HepG2 (cell line): ENCODE results near the gene MBTPS1. TPM values are rescaled to one million over a fixed set of nuclear protein-coding genes. Genes with fewer than 3 reads are reported as not detected.

ENCODE experiments used
- EEA1 ChIP-seq: sonication (generic); formaldehyde crosslinking; IDR thresholded peaks from 2 replicates; pipeline ENCODE4 v1.5.1; 2020; ENCODE audit warnings: mild to moderate bottlenecking, missing genetic modification reagents, borderline replicate concordance
- GATAD1 ChIP-seq: IDR thresholded peaks from 2 replicates; pipeline ENCODE4 v1.6.1; 2016; ENCODE audit warnings: missing genetic modification reagents, missing compliant biosample characterization
- MAFF ChIP-seq: IDR thresholded peaks from 2 replicates; pipeline ENCODE4 v1.6.1; 2011; ENCODE audit warnings: low read depth, low read length, improper control_type of control experiment
- NFE2 ChIP-seq: sonication (generic); formaldehyde crosslinking; IDR thresholded peaks from 2 replicates; pipeline ENCODE4 v1.4.0; 2020; ENCODE audit warnings: missing genetic modification reagents
- PBX3 ChIP-seq: sonication (generic); formaldehyde crosslinking; IDR thresholded peaks from 2 replicates; pipeline ENCODE4 v1.8.1; 2023; ENCODE audit warnings: missing genetic modification reagents, inconsistent platforms, borderline replicate concordance
- POLR2G ChIP-seq: fragments of 200-400 bp; formaldehyde crosslinking; IDR thresholded peaks from 2 replicates; pipeline ENCODE4 v1.6.1; 2018; ENCODE audit warnings: mild to moderate bottlenecking, low read depth, low read length, moderate library complexity
- RARG ChIP-seq: sonication (generic); formaldehyde crosslinking; IDR thresholded peaks from 2 replicates; pipeline ENCODE4 v1.4.0; 2020; ENCODE audit warnings: low read depth, mild to moderate bottlenecking, missing genetic modification reagents
- XBP1 ChIP-seq: sonication (generic); formaldehyde crosslinking; IDR thresholded peaks from 2 replicates; pipeline ENCODE4 v1.5.0; 2020; ENCODE audit warnings: missing genetic modification reagents
- ZFP1 ChIP-seq: IDR thresholded peaks from 2 replicates; pipeline ENCODE4 v1.6.1; 2016
- ZNF274 ChIP-seq: sonication (generic); formaldehyde crosslinking; IDR thresholded peaks from 2 replicates; pipeline ENCODE4 v1.5.1; 2020; ENCODE audit warnings: mild to moderate bottlenecking, missing genetic modification reagents
- ZNF549 ChIP-seq: sonication (generic); formaldehyde crosslinking; IDR thresholded peaks from 2 replicates; pipeline ENCODE4 v1.5.0; 2020; ENCODE audit warnings: missing genetic modification reagents
- ZNF558 ChIP-seq: sonication (generic); formaldehyde crosslinking; IDR thresholded peaks from 2 replicates; pipeline ENCODE4 v1.9.0; 2022; ENCODE audit warnings: mild to moderate bottlenecking, missing genetic modification reagents, borderline replicate concordance
- ZNF766 ChIP-seq: sonication (generic); formaldehyde crosslinking; IDR thresholded peaks from 2 replicates; pipeline ENCODE4 v1.5.0; 2020; ENCODE audit warnings: missing genetic modification reagents, borderline replicate concordance
- polyA plus RNA-seq, 8 experiments: library from polyadenylated mRNA; depleted of rRNA in 3 of 8; stranded (reverse) in 7 of 8; unstranded in 1 of 8; fragments of >200 nt; fragmentation: Illumina TruSeq in 4 of 8; extraction: Trizol in 4 of 8; gene quantifications; 2 replicates each; pipeline versions ENCODE4 v1.2.1 to v1.2.3, GENCODE V29; 2011 to 2016; ENCODE audit warnings: low read depth in 4 of 8, missing spikeins in 1 of 8, mixed read lengths in 1 of 8; ENCODE audit not compliant: insufficient read depth in 1 of 8
- total RNA-seq, 5 experiments: library from RNA; depleted of rRNA; stranded (reverse); fragments of >200 nt; fragmentation: Illumina TruSeq; extraction: Trizol; gene quantifications; 2 replicates each; pipeline ENCODE4 v1.2.3, GENCODE V29; 2016; ENCODE audit warnings: low read depth in 1 of 5
- TF ChIP-seq, protein P1 (sequence below): sonication (generic); formaldehyde crosslinking; IDR thresholded peaks from 2 replicates; pipeline ENCODE4 v1.4.0; 2020; ENCODE audit warnings: missing genetic modification reagents
- TF ChIP-seq, protein P2 (sequence below): sonication (generic); formaldehyde crosslinking; IDR thresholded peaks from 2 replicates; pipeline ENCODE4 v1.4.0; 2020; ENCODE audit warnings: missing genetic modification reagents
- TF ChIP-seq, protein P3 (sequence below): sonication (generic); formaldehyde crosslinking; IDR thresholded peaks from 2 replicates; pipeline ENCODE4 v1.8.1; 2023; ENCODE audit warnings: missing genetic modification reagents, mild to moderate bottlenecking, borderline replicate concordance
- TF ChIP-seq, protein P4 (sequence below): sonication (generic); formaldehyde crosslinking; IDR thresholded peaks from 2 replicates; pipeline ENCODE4 v1.4.0; 2020; ENCODE audit warnings: missing genetic modification reagents, mild to moderate bottlenecking, borderline replicate concordance

The MBTPS1 gene
- total and polyA plus RNA-seq, 2 of the 13 experiments (the other 11 are each of a cell fraction or from before 2014, with no cell fraction given): 56.7 to 91.3 TPM

DNA sequence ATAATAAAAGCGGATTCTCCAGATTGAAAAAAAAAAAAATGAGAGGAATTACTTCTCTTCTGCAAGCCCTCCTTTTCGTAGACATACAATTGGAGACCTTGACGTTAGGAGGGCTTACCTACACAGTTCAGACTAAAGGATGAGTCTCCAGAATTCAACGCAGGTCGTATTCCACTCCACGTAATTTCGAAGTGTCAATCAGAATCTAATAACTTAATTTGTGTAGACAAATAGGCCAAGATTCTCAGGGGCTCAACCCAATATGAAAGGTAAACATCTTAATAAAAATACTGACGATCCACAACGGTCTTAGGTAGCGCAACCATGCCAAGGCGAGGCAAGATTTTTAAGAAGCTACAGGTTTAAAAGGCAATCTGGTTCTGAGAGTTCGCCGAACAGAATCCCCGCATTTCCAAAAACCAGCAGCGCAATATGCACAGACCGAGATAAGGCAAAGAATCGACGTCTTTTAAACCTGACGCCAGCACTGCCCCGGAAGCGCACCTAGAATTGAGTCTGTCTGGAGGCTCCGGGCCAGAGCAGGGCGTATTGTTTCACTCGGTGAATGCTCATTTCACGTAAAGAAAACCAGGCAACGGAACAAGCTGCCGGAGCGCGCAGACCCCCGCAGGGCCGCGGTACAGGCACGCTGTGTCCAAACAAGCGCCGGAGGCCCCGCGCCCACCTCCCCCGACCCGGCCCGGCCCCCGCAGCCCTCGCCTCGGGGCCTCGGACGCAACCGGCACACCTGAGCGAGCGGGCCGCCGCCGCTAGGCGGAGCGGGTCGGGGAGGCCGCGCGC lies 623 bp downstream of the MBTPS1 start (continued):
- TF ChIP-seq, protein P1, sequence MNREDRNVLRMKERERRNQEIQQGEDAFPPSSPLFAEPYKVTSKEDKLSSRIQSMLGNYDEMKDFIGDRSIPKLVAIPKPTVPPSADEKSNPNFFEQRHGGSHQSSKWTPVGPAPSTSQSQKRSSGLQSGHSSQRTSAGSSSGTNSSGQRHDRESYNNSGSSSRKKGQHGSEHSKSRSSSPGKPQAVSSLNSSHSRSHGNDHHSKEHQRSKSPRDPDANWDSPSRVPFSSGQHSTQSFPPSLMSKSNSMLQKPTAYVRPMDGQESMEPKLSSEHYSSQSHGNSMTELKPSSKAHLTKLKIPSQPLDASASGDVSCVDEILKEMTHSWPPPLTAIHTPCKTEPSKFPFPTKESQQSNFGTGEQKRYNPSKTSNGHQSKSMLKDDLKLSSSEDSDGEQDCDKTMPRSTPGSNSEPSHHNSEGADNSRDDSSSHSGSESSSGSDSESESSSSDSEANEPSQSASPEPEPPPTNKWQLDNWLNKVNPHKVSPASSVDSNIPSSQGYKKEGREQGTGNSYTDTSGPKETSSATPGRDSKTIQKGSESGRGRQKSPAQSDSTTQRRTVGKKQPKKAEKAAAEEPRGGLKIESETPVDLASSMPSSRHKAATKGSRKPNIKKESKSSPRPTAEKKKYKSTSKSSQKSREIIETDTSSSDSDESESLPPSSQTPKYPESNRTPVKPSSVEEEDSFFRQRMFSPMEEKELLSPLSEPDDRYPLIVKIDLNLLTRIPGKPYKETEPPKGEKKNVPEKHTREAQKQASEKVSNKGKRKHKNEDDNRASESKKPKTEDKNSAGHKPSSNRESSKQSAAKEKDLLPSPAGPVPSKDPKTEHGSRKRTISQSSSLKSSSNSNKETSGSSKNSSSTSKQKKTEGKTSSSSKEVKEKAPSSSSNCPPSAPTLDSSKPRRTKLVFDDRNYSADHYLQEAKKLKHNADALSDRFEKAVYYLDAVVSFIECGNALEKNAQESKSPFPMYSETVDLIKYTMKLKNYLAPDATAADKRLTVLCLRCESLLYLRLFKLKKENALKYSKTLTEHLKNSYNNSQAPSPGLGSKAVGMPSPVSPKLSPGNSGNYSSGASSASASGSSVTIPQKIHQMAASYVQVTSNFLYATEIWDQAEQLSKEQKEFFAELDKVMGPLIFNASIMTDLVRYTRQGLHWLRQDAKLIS (CRISPR knock-in tag): no peak
- TF ChIP-seq ZNF766 (CRISPR knock-in tag) (peak; percentile 43; the same call in 1 of the 2 replicates), NFE2 (CRISPR knock-in tag) (no peak), MAFF (no peak), POLR2G (no peak), RARG (CRISPR knock-in tag) (no peak), ZFP1 (CRISPR knock-in tag) (no peak), ZNF549 (CRISPR knock-in tag) (0 out of 2 replicates have a peak, but pooled peaks have one; percentile 68), GATAD1 (CRISPR knock-in tag) (no peak), XBP1 (CRISPR knock-in tag) (peak; percentile 51; the same call in 1 of the 2 replicates), EEA1 (CRISPR knock-in tag) (no peak), ZNF558 (CRISPR knock-in tag) (peak; percentile 9; the same call in 1 of the 2 replicates), PBX3 (CRISPR knock-in tag) (peak; percentile 83; the same call in 1 of the 2 replicates), ZNF274 (CRISPR knock-in tag) (no peak)
- TF ChIP-seq, protein P2, sequence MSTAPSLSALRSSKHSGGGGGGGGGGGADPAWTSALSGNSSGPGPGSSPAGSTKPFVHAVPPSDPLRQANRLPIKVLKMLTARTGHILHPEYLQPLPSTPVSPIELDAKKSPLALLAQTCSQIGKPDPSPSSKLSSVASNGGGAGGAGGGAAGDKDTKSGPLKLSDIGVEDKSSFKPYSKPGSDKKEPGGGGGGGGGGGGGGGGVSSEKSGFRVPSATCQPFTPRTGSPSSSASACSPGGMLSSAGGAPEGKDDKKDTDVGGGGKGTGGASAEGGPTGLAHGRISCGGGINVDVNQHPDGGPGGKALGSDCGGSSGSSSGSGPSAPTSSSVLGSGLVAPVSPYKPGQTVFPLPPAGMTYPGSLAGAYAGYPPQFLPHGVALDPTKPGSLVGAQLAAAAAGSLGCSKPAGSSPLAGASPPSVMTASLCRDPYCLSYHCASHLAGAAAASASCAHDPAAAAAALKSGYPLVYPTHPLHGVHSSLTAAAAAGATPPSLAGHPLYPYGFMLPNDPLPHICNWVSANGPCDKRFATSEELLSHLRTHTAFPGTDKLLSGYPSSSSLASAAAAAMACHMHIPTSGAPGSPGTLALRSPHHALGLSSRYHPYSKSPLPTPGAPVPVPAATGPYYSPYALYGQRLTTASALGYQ (CRISPR knock-in tag): no peak
- TF ChIP-seq, protein P3, sequence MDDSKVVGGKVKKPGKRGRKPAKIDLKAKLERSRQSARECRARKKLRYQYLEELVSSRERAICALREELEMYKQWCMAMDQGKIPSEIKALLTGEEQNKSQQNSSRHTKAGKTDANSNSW (CRISPR knock-in tag): no peak
- TF ChIP-seq, protein P4, sequence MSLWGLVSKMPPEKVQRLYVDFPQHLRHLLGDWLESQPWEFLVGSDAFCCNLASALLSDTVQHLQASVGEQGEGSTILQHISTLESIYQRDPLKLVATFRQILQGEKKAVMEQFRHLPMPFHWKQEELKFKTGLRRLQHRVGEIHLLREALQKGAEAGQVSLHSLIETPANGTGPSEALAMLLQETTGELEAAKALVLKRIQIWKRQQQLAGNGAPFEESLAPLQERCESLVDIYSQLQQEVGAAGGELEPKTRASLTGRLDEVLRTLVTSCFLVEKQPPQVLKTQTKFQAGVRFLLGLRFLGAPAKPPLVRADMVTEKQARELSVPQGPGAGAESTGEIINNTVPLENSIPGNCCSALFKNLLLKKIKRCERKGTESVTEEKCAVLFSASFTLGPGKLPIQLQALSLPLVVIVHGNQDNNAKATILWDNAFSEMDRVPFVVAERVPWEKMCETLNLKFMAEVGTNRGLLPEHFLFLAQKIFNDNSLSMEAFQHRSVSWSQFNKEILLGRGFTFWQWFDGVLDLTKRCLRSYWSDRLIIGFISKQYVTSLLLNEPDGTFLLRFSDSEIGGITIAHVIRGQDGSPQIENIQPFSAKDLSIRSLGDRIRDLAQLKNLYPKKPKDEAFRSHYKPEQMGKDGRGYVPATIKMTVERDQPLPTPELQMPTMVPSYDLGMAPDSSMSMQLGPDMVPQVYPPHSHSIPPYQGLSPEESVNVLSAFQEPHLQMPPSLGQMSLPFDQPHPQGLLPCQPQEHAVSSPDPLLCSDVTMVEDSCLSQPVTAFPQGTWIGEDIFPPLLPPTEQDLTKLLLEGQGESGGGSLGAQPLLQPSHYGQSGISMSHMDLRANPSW (CRISPR knock-in tag): no peak
